IMR-90 (cell line): ENCODE results near the gene CAPN5. TPM values are rescaled to one million over a fixed set of nuclear protein-coding genes. Genes with fewer than 3 reads are reported as not detected.
A peak's percentile ranks its signal among the peaks of the same experiment; 100 is the strongest.

Experiments used
- ATAC-seq: fragments of 200-7000 bp; cut with Tn5 transposase; 2 replicates; pipeline ENCODE4 v1.9.1; 2020; ENCODE audit warnings: low read depth, mild to moderate bottlenecking, moderate library complexity
- BruUV-seq: library from RNA; stranded (reverse); fragments of 400-500 nt; replicated peaks from 2 replicates; lab custom pipeline; 2021; lab: Mats Ljungman, UMichigan
- CTCF ChIA-PET: fragments of 300-600 bp; formaldehyde crosslinking; extraction: SDS; loops from one replicate; lab custom pipeline; 2021; ENCODE audit warnings: antibody characterized with exemption; lab: Yijun Ruan, JAX
- POLR2A ChIA-PET: fragments of 300-600 bp; sonication (Branson Sonifier 250); formaldehyde crosslinking; loops from one replicate; lab custom pipeline; 2022; ENCODE audit warnings: antibody characterized with exemption; ENCODE audit not compliant: unreplicated experiment; lab: Charles Lee
- DNase-seq: peaks from one replicate; pipeline ENCODE4 v3.0.0; 2013
- H2AFZ ChIP-seq: replicated peaks from 2 replicates; pipeline ENCODE3; 2013; ENCODE audit warnings: low read length, mild to moderate bottlenecking; ENCODE audit not compliant: poor library complexity
- H2AK5ac ChIP-seq: 2 replicates; pipeline ENCODE4 v1.6.1; 2013; ENCODE audit warnings: low read depth, low read length, inconsistent platforms
- H2AK9ac ChIP-seq: replicated peaks from 2 replicates; pipeline ENCODE3; 2013; ENCODE audit warnings: mild to moderate bottlenecking, low read depth, low read length, moderate library complexity; ENCODE audit not compliant: poor library complexity
- H2BK120ac ChIP-seq: 2 replicates; pipeline ENCODE4 v1.6.1; 2013; ENCODE audit warnings: low read depth, low read length, inconsistent platforms
- H2BK15ac ChIP-seq: 3 replicates; pipeline ENCODE4 v1.6.1; 2013; ENCODE audit warnings: low read depth, low read length, inconsistent platforms
- H2BK20ac ChIP-seq: 2 replicates; pipeline ENCODE4 v1.6.1; 2013; ENCODE audit warnings: low read depth, mild to moderate bottlenecking, inconsistent platforms, low read length, moderate library complexity
- H2BK5ac ChIP-seq: 2 replicates; pipeline ENCODE4 v1.6.1; 2013; ENCODE audit warnings: mild to moderate bottlenecking, low read depth, low read length, inconsistent platforms; ENCODE audit not compliant: poor library complexity, severe bottlenecking
- H3K14ac ChIP-seq: replicated peaks from 2 replicates; pipeline ENCODE4 v1.6.1; 2013; ENCODE audit warnings: low read depth, low read length, inconsistent platforms
- H3K18ac ChIP-seq: 2 replicates; pipeline ENCODE4 v1.6.1; 2013; ENCODE audit warnings: low read depth, low read length, control low read depth
- H3K23ac ChIP-seq: 2 replicates; pipeline ENCODE4 v1.6.1; 2013; ENCODE audit warnings: low read depth, low read length, inconsistent platforms
- H3K27ac ChIP-seq: 2 replicates; pipeline ENCODE4 v1.5.1; 2013; ENCODE audit warnings: mild to moderate bottlenecking, control low read depth, low read length; ENCODE audit not compliant: insufficient read depth
- H3K27me3 ChIP-seq: 2 replicates; pipeline ENCODE4 v1.6.1; 2013; ENCODE audit warnings: low read length; ENCODE audit not compliant: control insufficient read depth, insufficient read depth
- H3K36me3 ChIP-seq: 2 replicates; pipeline ENCODE4 v1.6.1; 2013; ENCODE audit warnings: low read length, mixed read lengths; ENCODE audit not compliant: control insufficient read depth, insufficient read depth
- H3K4ac ChIP-seq: 2 replicates; pipeline ENCODE4 v1.6.1; 2013; ENCODE audit warnings: low read depth, low read length, inconsistent platforms
- H3K4me1 ChIP-seq: 2 replicates; pipeline ENCODE4 v1.6.1; 2013; ENCODE audit warnings: low read length, mixed read lengths; ENCODE audit not compliant: control insufficient read depth, insufficient read depth
- H3K4me2 ChIP-seq: 2 replicates; pipeline ENCODE4 v1.6.1; 2013; ENCODE audit warnings: low read depth, mild to moderate bottlenecking, control low read depth, low read length, moderate library complexity
- H3K4me3 ChIP-seq: 2 replicates; pipeline ENCODE4 v1.5.1; 2013; ENCODE audit warnings: low read depth, mild to moderate bottlenecking, control low read depth, low read length, moderate library complexity; ENCODE audit not compliant: insufficient read depth
- H3K56ac ChIP-seq: 2 replicates; pipeline ENCODE4 v1.6.1; 2013; ENCODE audit warnings: low read length, inconsistent platforms; ENCODE audit not compliant: insufficient read depth; ENCODE audit errors: extremely low read depth
- H3K79me1 ChIP-seq, 2 experiments: 2 replicates each; pipeline ENCODE4 v1.6.1; 2013; ENCODE audit warnings: low read length in 2 of 2, inconsistent platforms in 1 of 2, low read depth in 1 of 2
- H3K9ac ChIP-seq: 2 replicates; pipeline ENCODE4 v1.6.1; 2013; ENCODE audit warnings: low read depth, low read length, control low read depth
- H3K9me1 ChIP-seq: 2 replicates; pipeline ENCODE4 v1.6.1; 2013; ENCODE audit warnings: low read length, inconsistent platforms; ENCODE audit not compliant: insufficient read depth
- H3K9me3 ChIP-seq: 2 replicates; pipeline ENCODE4 v1.6.1; 2013; ENCODE audit warnings: low read length; ENCODE audit not compliant: control insufficient read depth, insufficient read depth
- H4K20me1 ChIP-seq: 2 replicates; pipeline ENCODE4 v1.6.1; 2013; ENCODE audit warnings: low read length, inconsistent platforms; ENCODE audit not compliant: insufficient read depth
- H4K5ac ChIP-seq: 2 replicates; pipeline ENCODE4 v1.6.1; 2013; ENCODE audit warnings: mild to moderate bottlenecking, low read depth, low read length, control low read depth
- H4K8ac ChIP-seq, 2 experiments: 2 replicates each; pipeline ENCODE4 v1.6.1; 2013; ENCODE audit warnings: low read depth in 2 of 2, low read length in 2 of 2, control low read depth in 1 of 2, inconsistent platforms in 1 of 2
- H4K91ac ChIP-seq: 2 replicates; pipeline ENCODE4 v1.6.1; 2013; ENCODE audit warnings: low read depth, low read length, inconsistent platforms; ENCODE audit not compliant: insufficient read depth
- BHLHE40 ChIP-seq: fragments of 150-350 bp; IDR thresholded peaks from 2 replicates; pipeline ENCODE4 v1.6.1; 2016; ENCODE audit warnings: mild to moderate bottlenecking, low read depth, low read length
- FOS ChIP-seq: fragments of 150-350 bp; IDR thresholded peaks from 2 replicates; pipeline ENCODE4 v1.6.1; 2016; ENCODE audit warnings: low read depth, low read length
- MXI1 ChIP-seq: IDR thresholded peaks from 2 replicates; pipeline ENCODE4 v1.6.1; 2012; ENCODE audit warnings: low read depth, mild to moderate bottlenecking, low read length, moderate library complexity, borderline replicate concordance
- POLR2A ChIP-seq: IDR thresholded peaks from 2 replicates; pipeline ENCODE4 v1.6.1; 2012; ENCODE audit warnings: mild to moderate bottlenecking, low read depth, low read length
- RCOR1 ChIP-seq: IDR thresholded peaks from 2 replicates; pipeline ENCODE4 v1.6.1; 2012; ENCODE audit warnings: mild to moderate bottlenecking, low read length, improper control_type of control experiment; ENCODE audit not compliant: insufficient replicate concordance
- SMC3 ChIP-seq: fragments of 150-350 bp; IDR thresholded peaks from 2 replicates; pipeline ENCODE4 v1.6.1; 2016; ENCODE audit warnings: low read depth, mild to moderate bottlenecking, antibody characterized with exemption, low read length, moderate library complexity
- WGBS, 2 experiments: methylation state at CpG; one replicate each; pipeline versions ENCODE4 v1.1.5 to v1.1.7; 2013; ENCODE audit warnings: missing lambda C conversion rate in 2 of 2; ENCODE audit not compliant: insufficient read length in 1 of 2; ENCODE audit errors: extremely low coverage in 2 of 2; 5-methylcytosine and 5-hydroxymethylcytosine counted together
- dilution Hi-C: fragments of 300-500 bp; cut with HindIII; formaldehyde crosslinking; loops from one replicate; pipeline ENCODE4 v1.14.3; 2018; ENCODE audit warnings: low sequenced_read_pairs; ENCODE audit not compliant: unreplicated experiment
- in situ Hi-C: fragments of 300-500 bp; cut with MboI; formaldehyde crosslinking; loops from 3 replicates; pipeline ENCODE4 v1.14.3; 2019; ENCODE audit warnings: low sequenced_read_pairs, inconsistent platforms, mixed read lengths
- intact Hi-C: fragments of 100-400 bp; cut with micrococcal nuclease; formaldehyde crosslinking; loops from 2 replicates; pipeline ENCODE4 v1.10.0; 2022
- polyA plus RNA-seq, 3 experiments: library from polyadenylated mRNA; depleted of rRNA; stranded (reverse); fragments of >200 nt; gene quantifications; 2 replicates each; pipeline ENCODE4 v1.2.3, GENCODE V29; 2012; ENCODE audit warnings: low replicate concordance in 1 of 3
- total RNA-seq: library from RNA; depleted of rRNA; stranded (reverse); fragments of >200 nt; gene quantifications from 2 replicates; pipeline ENCODE4 v1.2.3, GENCODE V29; 2012
- TF ChIP-seq, protein P1 (sequence below): fragments of 150-350 bp; IDR thresholded peaks from 2 replicates; pipeline ENCODE4 v1.6.1; 2017; ENCODE audit warnings: mild to moderate bottlenecking, antibody characterized with exemption, low read length, low read depth

CAPN5 gene
- total and polyA plus RNA-seq, 2 of the 4 experiments (the other 2 are of a cell fraction) = 8.1 to 24.0 TPM

DNA sequence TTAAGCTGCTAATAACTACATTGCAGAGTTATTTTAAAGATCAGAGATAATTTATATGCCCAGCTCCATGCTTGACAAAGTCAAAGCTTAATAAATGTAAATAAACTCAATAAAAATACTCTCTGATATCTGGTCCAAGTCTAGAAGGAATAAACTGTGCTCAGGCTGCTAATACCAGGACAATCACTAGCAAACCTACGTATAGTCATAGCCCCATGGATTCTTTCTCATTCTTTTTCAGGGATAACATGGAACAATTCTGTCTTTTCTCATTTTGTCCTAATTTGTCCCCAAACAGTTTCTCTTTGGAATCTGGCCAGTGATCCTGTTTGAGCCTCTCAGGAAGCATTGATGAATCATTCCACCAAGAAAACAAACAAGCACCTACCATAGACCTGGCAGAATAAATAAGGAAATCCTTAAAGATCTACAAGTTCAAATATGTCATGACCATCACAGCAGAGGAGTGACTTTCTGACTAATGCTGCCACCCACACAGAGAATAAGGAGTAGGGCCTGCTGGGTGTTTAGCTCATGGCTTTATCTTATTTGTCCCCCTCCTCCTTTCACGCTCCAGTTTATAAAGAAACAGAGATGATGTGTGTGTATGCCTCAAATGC lies 46.7 kb upstream of the CAPN5 start:
- in situ Hi-C loops (no loop called here), intact Hi-C loops (loop anchor here (5.0 kb wide), 1 partner anchor 98 kb away; no protein-coding TSS in a partner anchor), dilution Hi-C loops (no loop called here)
- no peak overlapping the region for H2BK5ac ChIP-seq
- H3K4me3 ChIP-seq = no peak overlapping the region
- no peak overlapping the region for H3K18ac ChIP-seq
- no peak overlapping the region for H4K8ac ChIP-seq
- TF ChIP-seq BHLHE40 (no peak), POLR2A (no peak), SMC3 (no peak), MXI1 (no peak), FOS (peak; percentile 6; the same call in 1 of the 2 replicates), RCOR1 (no peak)
- TF ChIP-seq, protein P1, sequence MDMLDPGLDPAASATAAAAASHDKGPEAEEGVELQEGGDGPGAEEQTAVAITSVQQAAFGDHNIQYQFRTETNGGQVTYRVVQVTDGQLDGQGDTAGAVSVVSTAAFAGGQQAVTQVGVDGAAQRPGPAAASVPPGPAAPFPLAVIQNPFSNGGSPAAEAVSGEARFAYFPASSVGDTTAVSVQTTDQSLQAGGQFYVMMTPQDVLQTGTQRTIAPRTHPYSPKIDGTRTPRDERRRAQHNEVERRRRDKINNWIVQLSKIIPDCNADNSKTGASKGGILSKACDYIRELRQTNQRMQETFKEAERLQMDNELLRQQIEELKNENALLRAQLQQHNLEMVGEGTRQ = no peak
- H4K91ac ChIP-seq = no peak overlapping the region
- no peak overlapping the region for H2BK20ac ChIP-seq
- H3K14ac ChIP-seq = no peak overlapping the region
- H3K79me1 ChIP-seq = no peaks in the 10 kb centered on the region
- H2AK9ac ChIP-seq = no peak overlapping the region
- H3K36me3 ChIP-seq = no peaks in the 10 kb centered on the region
- CTCF ChIA-PET = interaction anchor here (0.8 to 1.1 kb wide), 2 partner anchors 100 to 102 kb away, joined by 3 to 4 read pairs; no protein-coding TSS in a partner anchor
- 43% methylated on average over 1 of the region's 2 CpGs; no CpG with 5 or more reads in 1 of the 2 experiments for WGBS, 2 experiments
- H3K27me3 ChIP-seq = no peaks in the 10 kb centered on the region
- no peak overlapping the region for H4K5ac ChIP-seq
- no peak overlapping the region for H3K27ac ChIP-seq
- no peak overlapping the region for H2BK15ac ChIP-seq
- no peak overlapping the region for H3K4ac ChIP-seq
- DNase-seq (peak; percentile 61), ATAC-seq (peak; percentile 74)
- no peak overlapping the region for H2AFZ ChIP-seq
- H3K9me1 ChIP-seq = peaks cover 3% of the 10 kb centered on the region; the same call in 1 of the 2 replicates
- H3K56ac ChIP-seq = no peak overlapping the region
- H2BK120ac ChIP-seq = no peak overlapping the region
- POLR2A ChIA-PET = no interaction called here
- H3K23ac ChIP-seq = no peak overlapping the region
- no peaks in the 10 kb centered on the region for H4K20me1 ChIP-seq
- H3K9ac ChIP-seq = no peak overlapping the region
- peak overlapping the region; percentile 36; the same call in 1 of the 2 replicates for H3K4me2 ChIP-seq
- H3K9me3 ChIP-seq = no peaks in the 10 kb centered on the region
- peaks cover 7% of the 10 kb centered on the region; the same call in 1 of the 2 replicates for H3K4me1 ChIP-seq
- no TSS peak for BruUV-seq
- no peak overlapping the region for H2AK5ac ChIP-seq
